ENCODE data around the gene ST8SIA2.

- TF ChIP-seq, protein P1, sequence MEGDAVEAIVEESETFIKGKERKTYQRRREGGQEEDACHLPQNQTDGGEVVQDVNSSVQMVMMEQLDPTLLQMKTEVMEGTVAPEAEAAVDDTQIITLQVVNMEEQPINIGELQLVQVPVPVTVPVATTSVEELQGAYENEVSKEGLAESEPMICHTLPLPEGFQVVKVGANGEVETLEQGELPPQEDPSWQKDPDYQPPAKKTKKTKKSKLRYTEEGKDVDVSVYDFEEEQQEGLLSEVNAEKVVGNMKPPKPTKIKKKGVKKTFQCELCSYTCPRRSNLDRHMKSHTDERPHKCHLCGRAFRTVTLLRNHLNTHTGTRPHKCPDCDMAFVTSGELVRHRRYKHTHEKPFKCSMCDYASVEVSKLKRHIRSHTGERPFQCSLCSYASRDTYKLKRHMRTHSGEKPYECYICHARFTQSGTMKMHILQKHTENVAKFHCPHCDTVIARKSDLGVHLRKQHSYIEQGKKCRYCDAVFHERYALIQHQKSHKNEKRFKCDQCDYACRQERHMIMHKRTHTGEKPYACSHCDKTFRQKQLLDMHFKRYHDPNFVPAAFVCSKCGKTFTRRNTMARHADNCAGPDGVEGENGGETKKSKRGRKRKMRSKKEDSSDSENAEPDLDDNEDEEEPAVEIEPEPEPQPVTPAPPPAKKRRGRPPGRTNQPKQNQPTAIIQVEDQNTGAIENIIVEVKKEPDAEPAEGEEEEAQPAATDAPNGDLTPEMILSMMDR (IDR thresholded peaks at IDR 0.05): no peak
- TF ChIP-seq POLR2A (IDR thresholded peaks at IDR 0.05): no peak
- no peak for TF ChIP-seq POLR2AphosphoS5 (IDR thresholded peaks at IDR 0.05)
- no peak for TF ChIP-seq EP300 (IDR thresholded peaks at IDR 0.05; ENCODE audit: low read depth)
These were observed 44.8 kb downstream of the ST8SIA2 start for GRCh38 chr15:92438471-92438870.

Data from transverse colon (tissue), 4 donors.